Small intestine (tissue), 7 donors: Measurements from ENCODE around the gene C19orf12. TPM values are rescaled to one million over a fixed set of nuclear protein-coding genes. Genes with fewer than 3 reads are reported as not detected.

Experiments used
- DNase-seq, 2 donors: peaks; one replicate each; pipeline versions ENCODE4 v3.0.0 to v3.0.0-alpha.2; 2013
- FAIRE-seq: peaks from 2 replicates; lab custom pipeline; 2012; peaks lifted over from hg19 to GRCh38; lab: Jason Lieb, UNC
- H3K27ac ChIP-seq, 3 donors: one replicate each; pipeline ENCODE4 v1.5.1; 2013; ENCODE audit warnings: low read length in 2 of 3, mild to moderate bottlenecking in 2 of 3, control low read depth in 1 of 3, inconsistent platforms in 1 of 3, low read depth in 1 of 3, moderate library complexity in 1 of 3
- H3K27me3 ChIP-seq, 3 donors: one replicate each; pipeline ENCODE4 v1.6.1; 2013; ENCODE audit warnings: low read length in 3 of 3, inconsistent platforms in 1 of 3; ENCODE audit not compliant: control insufficient read depth in 3 of 3, insufficient read depth in 3 of 3
- H3K36me3 ChIP-seq, 3 donors: one replicate each; pipeline ENCODE4 v1.6.1; 2013; ENCODE audit warnings: low read length in 3 of 3, inconsistent platforms in 1 of 3, low read depth in 1 of 3, mild to moderate bottlenecking in 1 of 3, moderate library complexity in 1 of 3; ENCODE audit not compliant: control insufficient read depth in 3 of 3, insufficient read depth in 2 of 3
- H3K4me1 ChIP-seq, 3 donors: one replicate each; pipeline ENCODE4 v1.6.1; 2013; ENCODE audit warnings: low read length in 2 of 3, inconsistent platforms in 1 of 3, low read depth in 1 of 3, mild to moderate bottlenecking in 1 of 3, moderate library complexity in 1 of 3; ENCODE audit not compliant: control insufficient read depth in 3 of 3, insufficient read depth in 2 of 3
- H3K4me3 ChIP-seq, 3 donors: one replicate each; pipeline ENCODE4 v1.5.1; 2013; ENCODE audit warnings: low read length in 3 of 3, control low read depth in 1 of 3, inconsistent platforms in 1 of 3, low read depth in 1 of 3, mild to moderate bottlenecking in 1 of 3, moderate library complexity in 1 of 3
- H3K9me3 ChIP-seq, 2 donors: one replicate each; pipeline ENCODE4 v1.6.1; 2013; ENCODE audit warnings: low read depth in 1 of 2, low read length in 1 of 2; ENCODE audit not compliant: control insufficient read depth in 2 of 2, insufficient read depth in 1 of 2
- WGBS, 3 donors: extraction: QIAGEN DNeasy Blood & Tissue Kit; methylation state at CpG; one replicate each; pipeline ENCODE4 v1.1.7; 2013; 5-methylcytosine and 5-hydroxymethylcytosine counted together
- polyA plus RNA-seq, 4 donors: library from polyadenylated mRNA; stranded (reverse) in 3 of 4; unstranded in 1 of 4; fragments of 200-250 nt in 3 of 4; fragments of 120-200 nt in 1 of 4; gene quantifications; one replicate each; pipeline versions ENCODE4 v1.2.1 to v1.2.3, GENCODE V29; 2013
- donor health status: healthy with polysubstance abuse.
- donor health status: control.
- donor health status: control.
- donor health status: Bipolar disorder and iron deficiency.
- donor health status: healthy.

C19orf12 gene
- polyA plus RNA-seq, 4 donors, result 19.0 to 26.2 (median 21.3) TPM

DNA sequence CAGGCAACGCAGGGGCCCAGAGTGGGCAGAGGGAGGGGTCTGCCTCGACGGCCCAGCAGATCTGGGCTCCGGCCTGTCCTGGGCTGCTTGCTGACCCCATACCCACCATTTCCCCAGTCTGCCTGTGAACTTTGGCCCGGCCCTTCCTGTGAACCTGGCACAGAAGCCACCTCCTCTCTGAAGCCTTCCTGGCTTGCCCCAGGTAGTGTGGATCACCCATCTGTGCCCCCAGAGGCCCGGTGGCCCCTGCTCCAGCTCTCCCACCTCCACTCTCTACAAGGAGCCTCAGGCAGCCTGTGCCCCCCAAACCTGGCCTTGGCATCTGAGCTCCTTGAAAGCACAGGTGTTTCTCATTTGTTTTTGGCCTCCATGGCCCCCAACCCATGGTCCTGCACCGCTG lies 34.1 kb downstream of the C19orf12 start:
- H3K27ac ChIP-seq, result peak overlapping the region in 1 of 3 donors; percentile 12
- FAIRE-seq, result no peak
- DNase-seq, result no peak
- H3K36me3 ChIP-seq, result no peaks in the 10 kb centered on the region
- no peaks in the 10 kb centered on the region for H3K27me3 ChIP-seq
- no peaks in the 10 kb centered on the region for H3K9me3 ChIP-seq
- no peak overlapping the region for H3K4me3 ChIP-seq
- peaks cover 0 to 3% (median 0%) of the 10 kb centered on the region in 3 donors for H3K4me1 ChIP-seq
- WGBS, 3 donors, result 59 to 69% (median 63%) methylated on average over 7 of the region's 7 CpGs

GRCh38 chr19:29680447-29680846 lies 34.6 kb downstream of the C19orf12 start:
- 54 to 67% (median 61%) methylated on average over 9 to 12 of the region's 12 CpGs for WGBS, 3 donors
- no peak overlapping the region for H3K4me3 ChIP-seq
- peak overlapping the region in 1 of 3 donors; percentile 12 for H3K27ac ChIP-seq
- no peaks in the 10 kb centered on the region for H3K9me3 ChIP-seq
- H3K36me3 ChIP-seq, result peaks cover 0 to 4% (median 3%) of the 10 kb centered on the region in 3 donors
- H3K4me1 ChIP-seq, result peaks cover 0 to 3% (median 0%) of the 10 kb centered on the region in 3 donors
- FAIRE-seq (no peak), DNase-seq (peak in 1 of 2 donors; percentile 62)
- H3K27me3 ChIP-seq, result no peaks in the 10 kb centered on the region

DNA sequence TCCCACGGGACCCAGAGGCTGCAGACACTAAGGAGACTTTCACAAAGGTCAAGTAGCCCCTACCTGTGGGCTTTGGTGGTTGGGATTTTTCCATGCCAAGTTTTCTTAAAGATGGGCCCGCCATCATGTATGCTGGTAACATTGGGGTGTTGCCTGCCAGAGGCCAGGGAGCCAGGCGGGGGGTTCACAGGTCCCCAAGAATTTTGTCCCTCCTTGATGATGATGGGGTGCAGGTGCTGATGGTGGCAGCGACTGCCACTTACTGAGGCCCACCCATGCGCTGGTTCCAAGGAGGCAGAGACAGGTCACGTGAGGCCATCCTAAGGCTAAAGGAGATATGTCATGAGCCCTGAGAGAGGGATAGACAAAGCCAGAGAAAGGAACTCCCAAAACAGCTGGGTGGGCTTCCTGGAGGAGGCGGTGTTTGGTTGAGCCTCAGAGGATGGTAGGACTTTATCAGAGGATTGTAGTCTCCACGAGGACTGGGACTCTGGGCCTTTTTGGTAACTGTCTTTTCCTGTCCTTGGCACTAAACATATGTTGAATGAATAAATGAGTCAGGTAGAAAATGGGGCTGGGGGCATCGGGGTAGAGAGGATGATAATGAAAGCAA lies 35.4 kb downstream of the C19orf12 start:
- 75 to 88% (median 86%) methylated on average over 9 of the region's 9 CpGs for WGBS, 3 donors
- H3K27ac ChIP-seq, result peak overlapping the region in 1 of 3 donors; percentile 12
- H3K4me1 ChIP-seq, result peaks cover 0 to 3% (median 0%) of the 10 kb centered on the region in 3 donors
- peaks cover 4 to 9% (median 6%) of the 10 kb centered on the region in 3 donors for H3K36me3 ChIP-seq
- DNase-seq, result no peak
- H3K9me3 ChIP-seq, result no peaks in the 10 kb centered on the region
- no peak for FAIRE-seq
- no peak overlapping the region for H3K4me3 ChIP-seq
- H3K27me3 ChIP-seq, result no peaks in the 10 kb centered on the region

DNA sequence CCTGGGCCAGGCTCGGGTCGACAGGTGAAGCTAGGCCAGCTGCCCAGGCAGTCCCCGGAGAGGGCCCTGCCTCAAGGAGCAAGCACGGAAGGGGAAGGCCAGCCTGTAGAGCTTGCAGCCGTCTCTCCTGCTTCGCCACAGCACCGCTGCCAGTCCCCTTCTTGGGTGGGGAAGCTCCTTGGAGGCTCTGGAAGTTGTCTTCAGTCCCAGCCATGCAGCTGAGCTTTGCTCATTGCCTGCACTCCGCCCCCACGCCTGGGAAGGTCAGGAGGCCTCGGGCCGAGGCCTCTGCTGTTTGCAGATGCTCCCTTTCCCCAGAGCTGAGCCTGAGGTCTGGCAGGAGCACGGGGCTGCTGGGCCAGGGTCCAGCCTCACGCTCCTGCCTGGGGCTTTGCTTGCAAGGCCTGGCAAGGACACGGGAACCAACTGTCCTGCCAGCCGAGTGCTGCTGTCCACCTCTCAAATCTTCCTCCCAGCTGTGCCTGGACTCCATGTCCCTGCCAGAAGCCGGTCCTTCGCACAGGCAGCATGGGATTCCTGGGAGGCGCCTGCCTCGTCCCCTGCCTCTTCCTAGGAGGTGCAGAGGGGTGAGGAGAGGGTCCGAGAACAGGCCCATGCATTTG lies 36.5 kb downstream of the C19orf12 start:
- FAIRE-seq, result no peak
- Histone ChIP-seq H3K27me3 (no peaks in the 10 kb centered on the region), H3K4me3 (no peak overlapping the region), H3K27ac (no peak overlapping the region), H3K36me3 (peaks cover 4 to 18% (median 10%) of the 10 kb centered on the region in 3 donors), H3K9me3 (no peaks in the 10 kb centered on the region), H3K4me1 (peaks cover 0 to 3% (median 0%) of the 10 kb centered on the region in 3 donors)
- 73 to 84% (median 79%) methylated on average over 18 to 20 of the region's 20 CpGs for WGBS, 3 donors
- no peak for DNase-seq

GRCh38 chr19:29677001-29677817 lies 37.9 kb downstream of the C19orf12 start:
- Histone ChIP-seq H3K27ac (no peak overlapping the region), H3K36me3 (peaks cover 4 to 19% (median 10%) of the 10 kb centered on the region in 3 donors), H3K9me3 (no peaks in the 10 kb centered on the region), H3K4me3 (no peak overlapping the region), H3K27me3 (no peaks in the 10 kb centered on the region), H3K4me1 (peaks cover 0 to 3% (median 0%) of the 10 kb centered on the region in 3 donors)
- no peak for DNase-seq
- no peak for FAIRE-seq
- WGBS, 3 donors, result 85 to 88% (median 87%) methylated on average over 20 to 23 of the region's 23 CpGs

DNA sequence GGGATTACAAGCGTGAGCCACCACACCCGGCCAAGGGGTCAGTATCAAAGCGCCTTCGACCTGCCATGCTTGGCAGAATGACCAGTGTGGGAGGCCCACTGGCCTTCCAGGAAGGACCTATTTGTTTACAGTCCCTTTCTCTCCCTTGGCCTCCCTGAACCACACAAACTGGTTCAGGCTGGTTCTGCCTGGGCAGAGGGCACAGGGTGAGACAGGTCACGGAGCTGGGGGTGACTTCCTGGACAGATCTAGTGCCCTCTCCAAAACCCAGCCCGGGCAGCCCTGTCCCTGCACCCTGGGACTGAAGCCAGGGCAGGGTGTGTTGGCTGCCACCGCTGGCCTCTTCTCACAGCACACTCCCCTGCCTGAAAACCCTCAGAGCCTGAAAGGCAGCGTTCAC lies 38.5 kb downstream of the C19orf12 start:
- Histone ChIP-seq H3K9me3 (no peaks in the 10 kb centered on the region), H3K36me3 (peaks cover 4 to 19% (median 10%) of the 10 kb centered on the region in 3 donors), H3K27me3 (no peaks in the 10 kb centered on the region), H3K27ac (peak overlapping the region in 1 of 3 donors; percentile 1), H3K4me1 (peaks cover 0 to 3% (median 0%) of the 10 kb centered on the region in 3 donors), H3K4me3 (no peak overlapping the region)
- no peak for DNase-seq
- WGBS, 3 donors, result 37 to 61% (median 43%) methylated on average over 8 of the region's 8 CpGs
- no peak for FAIRE-seq

DNA sequence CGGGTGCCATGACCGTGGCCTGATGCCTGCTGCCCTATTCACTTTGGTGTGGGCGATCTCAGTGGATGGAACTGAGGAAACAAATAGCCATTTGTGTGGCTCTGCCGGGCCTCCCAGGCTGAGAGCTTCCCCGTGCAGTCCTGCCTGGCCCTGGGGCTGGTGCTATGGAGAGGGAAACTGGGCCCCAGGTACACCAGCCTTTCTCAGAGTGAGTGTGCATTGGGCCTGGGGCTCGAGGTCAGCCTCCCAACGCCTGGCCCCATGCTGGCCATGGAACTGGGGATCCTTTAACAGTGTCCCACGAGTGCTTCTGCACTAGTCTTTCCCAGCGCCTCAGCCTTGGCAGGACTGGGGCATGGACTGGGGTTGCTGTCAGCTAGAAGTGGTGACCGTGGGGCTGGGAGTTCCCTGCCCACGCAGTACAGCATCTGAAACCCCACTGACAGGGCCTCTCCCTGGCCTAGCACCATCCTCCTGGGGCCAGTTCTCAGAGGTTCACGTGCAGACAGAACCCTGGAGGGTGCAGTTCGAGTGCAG lies 39.3 kb downstream of the C19orf12 start:
- Histone ChIP-seq H3K27me3 (no peaks in the 10 kb centered on the region), H3K4me3 (no peak overlapping the region), H3K36me3 (peaks cover 4 to 19% (median 10%) of the 10 kb centered on the region in 3 donors), H3K4me1 (no peaks in the 10 kb centered on the region), H3K27ac (peak overlapping the region in 1 of 3 donors; percentile 13), H3K9me3 (no peaks in the 10 kb centered on the region)
- DNase-seq (no peak), FAIRE-seq (no peak)
- 82 to 92% (median 85%) methylated on average over 13 of the region's 13 CpGs for WGBS, 3 donors

DNA sequence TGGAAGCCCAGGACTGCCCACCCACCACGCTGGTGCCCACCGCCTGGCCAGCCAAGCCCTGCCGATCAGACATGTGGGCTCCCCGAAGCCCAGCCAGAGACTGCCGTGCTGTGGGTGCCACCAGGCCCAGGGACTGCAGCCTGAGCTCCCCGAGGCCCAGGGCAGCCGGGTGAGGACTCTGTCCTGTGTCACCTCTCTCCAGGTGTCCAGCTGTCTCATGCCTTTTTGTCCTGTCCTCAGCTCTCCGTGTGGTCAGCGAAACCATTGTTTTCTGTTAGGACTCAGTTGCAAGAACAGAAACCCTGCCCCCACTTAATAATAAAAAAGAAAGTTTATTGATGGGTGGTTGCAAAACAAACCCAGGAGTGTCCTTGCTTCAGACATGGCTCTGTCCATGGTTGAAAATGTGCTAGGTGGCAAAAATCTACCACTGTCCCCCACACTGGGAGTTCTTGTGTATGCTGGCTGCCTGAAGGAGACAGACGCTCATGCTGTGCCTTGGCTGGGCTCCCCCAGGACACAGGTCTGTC lies 39.9 kb downstream of the C19orf12 start:
- Histone ChIP-seq H3K27me3 (no peaks in the 10 kb centered on the region), H3K9me3 (no peaks in the 10 kb centered on the region), H3K4me1 (no peaks in the 10 kb centered on the region), H3K27ac (peak overlapping the region in 2 of 3 donors; percentile 13 to 16), H3K36me3 (peaks cover 4 to 19% (median 10%) of the 10 kb centered on the region in 3 donors), H3K4me3 (no peak overlapping the region)
- FAIRE-seq (no peak), DNase-seq (no peak)
- WGBS, 3 donors, result 89 to 91% (median 90%) methylated on average over 10 of the region's 10 CpGs
